GM12865 (cell line): ENCODE measurements around the gene TAF5L.
"Not testable (repeated sequence)": the region's sequence is repeated elsewhere in the genome, so short reads cannot be mapped to it uniquely, and the experiment has no call there.

Experiments used
- DNase-seq: peaks from one replicate; pipeline ENCODE4 v3.0.0; 2010; ENCODE audit warnings: low read depth
- H3K4me3 ChIP-seq: 2 replicates; pipeline ENCODE4 v1.5.1; 2011; ENCODE audit warnings: mild to moderate bottlenecking, low read depth, low read length, control low read depth
- TF ChIP-seq, protein P1 (sequence below): IDR thresholded peaks from 2 replicates; pipeline ENCODE4 v1.5.1; 2011; ENCODE audit warnings: low read length, control low read depth, low read depth, inconsistent platforms; ENCODE audit not compliant: insufficient read depth; ENCODE audit errors: missing control alignments

The TAF5L gene

GRCh38 chr1:229623838-229624237 lies 2.1 kb downstream of the TAF5L start:
- TF ChIP-seq, protein P1, sequence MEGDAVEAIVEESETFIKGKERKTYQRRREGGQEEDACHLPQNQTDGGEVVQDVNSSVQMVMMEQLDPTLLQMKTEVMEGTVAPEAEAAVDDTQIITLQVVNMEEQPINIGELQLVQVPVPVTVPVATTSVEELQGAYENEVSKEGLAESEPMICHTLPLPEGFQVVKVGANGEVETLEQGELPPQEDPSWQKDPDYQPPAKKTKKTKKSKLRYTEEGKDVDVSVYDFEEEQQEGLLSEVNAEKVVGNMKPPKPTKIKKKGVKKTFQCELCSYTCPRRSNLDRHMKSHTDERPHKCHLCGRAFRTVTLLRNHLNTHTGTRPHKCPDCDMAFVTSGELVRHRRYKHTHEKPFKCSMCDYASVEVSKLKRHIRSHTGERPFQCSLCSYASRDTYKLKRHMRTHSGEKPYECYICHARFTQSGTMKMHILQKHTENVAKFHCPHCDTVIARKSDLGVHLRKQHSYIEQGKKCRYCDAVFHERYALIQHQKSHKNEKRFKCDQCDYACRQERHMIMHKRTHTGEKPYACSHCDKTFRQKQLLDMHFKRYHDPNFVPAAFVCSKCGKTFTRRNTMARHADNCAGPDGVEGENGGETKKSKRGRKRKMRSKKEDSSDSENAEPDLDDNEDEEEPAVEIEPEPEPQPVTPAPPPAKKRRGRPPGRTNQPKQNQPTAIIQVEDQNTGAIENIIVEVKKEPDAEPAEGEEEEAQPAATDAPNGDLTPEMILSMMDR = no peak
- H3K4me3 ChIP-seq = peak overlapping the region; percentile 3; the same call in 1 of the 2 replicates
- DNase-seq = peak; percentile 23

- no peak for DNase-seq
- no peak overlapping the region for H3K4me3 ChIP-seq
- TF ChIP-seq, protein P1 = no peak
Measured at GRCh38 chr1:229623225-229623624, 2.7 kb downstream of the TAF5L start.

GRCh38 chr1:229622641-229623120 lies 3.2 kb downstream of the TAF5L start:
- not testable (repeated sequence) for H3K4me3 ChIP-seq, DNase-seq

DNA sequence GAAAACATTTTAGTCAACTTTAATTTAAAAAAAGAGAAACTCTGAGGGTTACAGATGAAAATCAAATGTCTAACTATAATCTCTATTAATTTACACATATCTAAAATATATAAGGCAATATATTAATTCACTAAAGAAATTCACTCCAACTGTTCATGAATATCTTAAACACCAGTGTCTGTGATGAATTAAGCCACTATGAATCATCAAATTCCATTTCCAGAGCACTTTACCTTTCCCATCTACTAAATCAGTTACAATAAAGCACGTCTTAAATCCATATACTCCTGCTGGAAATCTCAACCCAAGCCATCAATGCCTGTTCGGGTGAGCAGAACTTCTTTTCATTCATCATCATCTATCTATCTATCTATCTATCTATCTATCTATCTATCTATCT lies 4.3 kb downstream of the TAF5L start:
- DNase-seq = no peak
- TF ChIP-seq, protein P1 = no peak
- H3K4me3 ChIP-seq = no peak overlapping the region

- TF ChIP-seq, protein P1 = no peak
- H3K4me3 ChIP-seq = no peak overlapping the region
- DNase-seq = no peak
Measured at GRCh38 chr1:229620876-229621275, 5.0 kb downstream of the TAF5L start.

DNA sequence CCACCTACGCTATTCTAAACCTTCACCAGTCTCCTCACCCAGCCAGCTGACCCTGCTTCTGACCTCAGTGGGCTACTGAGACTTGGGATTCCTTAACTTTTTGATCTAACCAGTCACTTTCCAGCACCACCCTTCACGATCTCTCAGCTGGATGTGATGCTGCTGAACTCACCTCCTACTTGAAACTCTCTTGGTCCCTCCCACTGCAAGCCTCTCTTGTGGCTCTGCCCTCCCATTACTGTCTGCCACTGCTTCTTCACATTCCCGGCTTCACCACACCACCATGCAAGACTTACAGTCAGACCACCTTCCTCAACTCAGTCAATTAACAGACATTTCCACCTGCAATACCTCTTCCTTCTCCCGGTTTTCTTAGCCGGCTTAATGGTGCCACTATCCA lies 6.3 kb downstream of the TAF5L start:
- TF ChIP-seq, protein P1 = no peak
- H3K4me3 ChIP-seq = no peak overlapping the region
- no peak for DNase-seq

GRCh38 chr1:229619002-229619401 lies 6.9 kb downstream of the TAF5L start:
- no peak for DNase-seq
- TF ChIP-seq, protein P1 = no peak
- H3K4me3 ChIP-seq = no peak overlapping the region
